Measurements from ENCODE around the gene ZCCHC2. TPM values are rescaled to one million over a fixed set of nuclear protein-coding genes. Genes with fewer than 3 reads are reported as not detected.

The ZCCHC2 gene
- total and polyA plus RNA-seq, 2 of the 13 experiments (the other 11 are each of a cell fraction or from before 2014, with no cell fraction given): 62.5 to 76.1 TPM

DNA sequence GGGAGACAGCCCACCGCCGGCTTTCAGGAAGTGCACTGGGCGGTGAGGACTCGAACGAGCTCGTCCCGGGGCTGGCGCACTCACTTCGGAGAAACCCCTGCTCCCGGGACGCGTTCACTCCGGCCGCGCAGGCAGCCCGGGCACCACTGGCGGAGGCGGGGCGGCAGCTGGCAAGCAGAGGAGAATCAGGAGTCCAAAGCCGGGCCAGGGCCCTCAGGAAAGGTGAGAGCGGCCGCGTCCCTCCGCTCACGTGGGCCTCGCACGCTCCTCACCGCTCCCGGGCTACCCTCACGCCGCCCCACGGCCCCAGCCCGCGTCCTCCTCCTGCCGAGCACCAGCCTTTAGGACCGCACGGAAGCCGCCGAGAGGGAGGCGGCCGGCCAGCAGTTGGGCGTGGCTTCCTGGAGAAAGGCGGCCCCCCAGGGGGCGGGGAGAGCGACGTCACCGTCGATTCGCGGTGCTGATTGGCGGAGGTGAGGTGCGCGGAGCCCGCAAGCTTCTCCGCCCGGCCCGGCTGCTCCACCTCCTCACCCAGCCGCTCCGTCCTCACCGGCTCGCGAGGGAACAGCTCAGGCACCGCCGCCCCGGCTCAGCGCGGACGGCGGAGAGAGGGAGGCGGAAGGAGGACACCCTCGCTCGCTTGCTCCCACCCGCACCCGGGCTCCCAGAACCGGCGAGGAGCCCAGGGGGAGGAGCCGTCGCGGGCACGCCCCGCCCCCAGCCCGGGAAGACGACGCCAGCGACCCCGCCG lies at the start of gene ZCCHC2 (continued):
- TF ChIP-seq, protein P1, sequence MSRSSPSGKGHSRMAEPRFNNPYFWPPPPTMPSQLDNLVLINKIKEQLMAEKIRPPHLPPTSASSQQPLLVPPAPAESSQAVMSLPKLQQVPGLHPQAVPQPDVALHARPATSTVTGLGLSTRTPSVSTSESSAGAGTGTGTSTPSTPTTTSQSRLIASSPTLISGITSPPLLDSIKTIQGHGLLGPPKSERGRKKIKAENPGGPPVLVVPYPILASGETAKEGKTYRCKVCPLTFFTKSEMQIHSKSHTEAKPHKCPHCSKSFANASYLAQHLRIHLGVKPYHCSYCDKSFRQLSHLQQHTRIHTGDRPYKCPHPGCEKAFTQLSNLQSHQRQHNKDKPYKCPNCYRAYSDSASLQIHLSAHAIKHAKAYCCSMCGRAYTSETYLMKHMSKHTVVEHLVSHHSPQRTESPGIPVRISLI (CRISPR knock-in tag; IDR thresholded peaks at IDR 0.05; ENCODE audit: borderline replicate concordance): peak; percentile 51; the same call in 1 of the 2 replicates
- TF ChIP-seq ZNF232 (CRISPR knock-in tag; IDR thresholded peaks at IDR 0.05; ENCODE audit: borderline replicate concordance) (peak; percentile 62; the same call in 1 of the 2 replicates), SOX6 (IDR thresholded peaks at IDR 0.05) (no peak), SOX6 (CRISPR knock-in tag; IDR thresholded peaks at IDR 0.05) (peak; percentile 89), NCOA1 (CRISPR knock-in tag; IDR thresholded peaks at IDR 0.05) (no peak), ZNF556 (CRISPR knock-in tag; IDR thresholded peaks at IDR 0.05; ENCODE audit: borderline replicate concordance) (peak; percentile 87; the same call in 1 of the 2 replicates), ZNF333 (CRISPR knock-in tag; IDR thresholded peaks at IDR 0.05; ENCODE audit: borderline replicate concordance) (peak; percentile 69; the same call in 1 of the 2 replicates), HDAC6 (IDR thresholded peaks at IDR 0.05; ENCODE audit: low read depth, low read length) (no peak), ZNF530 (CRISPR knock-in tag; IDR thresholded peaks at IDR 0.05; ENCODE audit: low read depth) (no peak), PRPF4 (IDR thresholded peaks at IDR 0.05; ENCODE audit: low read depth, low read length, poor library complexity, severe bottlenecking) (no peak)
- TF ChIP-seq, protein P2, sequence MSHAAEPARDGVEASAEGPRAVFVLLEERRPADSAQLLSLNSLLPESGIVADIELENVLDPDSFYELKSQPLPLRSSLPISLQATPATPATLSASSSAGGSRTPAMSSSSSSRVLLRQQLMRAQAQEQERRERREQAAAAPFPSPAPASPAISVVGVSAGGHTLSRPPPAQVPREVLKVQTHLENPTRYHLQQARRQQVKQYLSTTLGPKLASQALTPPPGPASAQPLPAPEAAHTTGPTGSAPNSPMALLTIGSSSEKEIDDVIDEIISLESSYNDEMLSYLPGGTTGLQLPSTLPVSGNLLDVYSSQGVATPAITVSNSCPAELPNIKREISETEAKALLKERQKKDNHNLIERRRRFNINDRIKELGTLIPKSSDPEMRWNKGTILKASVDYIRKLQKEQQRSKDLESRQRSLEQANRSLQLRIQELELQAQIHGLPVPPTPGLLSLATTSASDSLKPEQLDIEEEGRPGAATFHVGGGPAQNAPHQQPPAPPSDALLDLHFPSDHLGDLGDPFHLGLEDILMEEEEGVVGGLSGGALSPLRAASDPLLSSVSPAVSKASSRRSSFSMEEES (CRISPR knock-in tag; IDR thresholded peaks at IDR 0.05): peak; percentile 81
- TF ChIP-seq, protein P3, sequence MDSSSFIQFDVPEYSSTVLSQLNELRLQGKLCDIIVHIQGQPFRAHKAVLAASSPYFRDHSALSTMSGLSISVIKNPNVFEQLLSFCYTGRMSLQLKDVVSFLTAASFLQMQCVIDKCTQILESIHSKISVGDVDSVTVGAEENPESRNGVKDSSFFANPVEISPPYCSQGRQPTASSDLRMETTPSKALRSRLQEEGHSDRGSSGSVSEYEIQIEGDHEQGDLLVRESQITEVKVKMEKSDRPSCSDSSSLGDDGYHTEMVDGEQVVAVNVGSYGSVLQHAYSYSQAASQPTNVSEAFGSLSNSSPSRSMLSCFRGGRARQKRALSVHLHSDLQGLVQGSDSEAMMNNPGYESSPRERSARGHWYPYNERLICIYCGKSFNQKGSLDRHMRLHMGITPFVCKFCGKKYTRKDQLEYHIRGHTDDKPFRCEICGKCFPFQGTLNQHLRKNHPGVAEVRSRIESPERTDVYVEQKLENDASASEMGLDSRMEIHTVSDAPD (CRISPR knock-in tag; IDR thresholded peaks at IDR 0.05): peak; percentile 73; the same call in 1 of the 2 replicates
- TF ChIP-seq, protein P4, sequence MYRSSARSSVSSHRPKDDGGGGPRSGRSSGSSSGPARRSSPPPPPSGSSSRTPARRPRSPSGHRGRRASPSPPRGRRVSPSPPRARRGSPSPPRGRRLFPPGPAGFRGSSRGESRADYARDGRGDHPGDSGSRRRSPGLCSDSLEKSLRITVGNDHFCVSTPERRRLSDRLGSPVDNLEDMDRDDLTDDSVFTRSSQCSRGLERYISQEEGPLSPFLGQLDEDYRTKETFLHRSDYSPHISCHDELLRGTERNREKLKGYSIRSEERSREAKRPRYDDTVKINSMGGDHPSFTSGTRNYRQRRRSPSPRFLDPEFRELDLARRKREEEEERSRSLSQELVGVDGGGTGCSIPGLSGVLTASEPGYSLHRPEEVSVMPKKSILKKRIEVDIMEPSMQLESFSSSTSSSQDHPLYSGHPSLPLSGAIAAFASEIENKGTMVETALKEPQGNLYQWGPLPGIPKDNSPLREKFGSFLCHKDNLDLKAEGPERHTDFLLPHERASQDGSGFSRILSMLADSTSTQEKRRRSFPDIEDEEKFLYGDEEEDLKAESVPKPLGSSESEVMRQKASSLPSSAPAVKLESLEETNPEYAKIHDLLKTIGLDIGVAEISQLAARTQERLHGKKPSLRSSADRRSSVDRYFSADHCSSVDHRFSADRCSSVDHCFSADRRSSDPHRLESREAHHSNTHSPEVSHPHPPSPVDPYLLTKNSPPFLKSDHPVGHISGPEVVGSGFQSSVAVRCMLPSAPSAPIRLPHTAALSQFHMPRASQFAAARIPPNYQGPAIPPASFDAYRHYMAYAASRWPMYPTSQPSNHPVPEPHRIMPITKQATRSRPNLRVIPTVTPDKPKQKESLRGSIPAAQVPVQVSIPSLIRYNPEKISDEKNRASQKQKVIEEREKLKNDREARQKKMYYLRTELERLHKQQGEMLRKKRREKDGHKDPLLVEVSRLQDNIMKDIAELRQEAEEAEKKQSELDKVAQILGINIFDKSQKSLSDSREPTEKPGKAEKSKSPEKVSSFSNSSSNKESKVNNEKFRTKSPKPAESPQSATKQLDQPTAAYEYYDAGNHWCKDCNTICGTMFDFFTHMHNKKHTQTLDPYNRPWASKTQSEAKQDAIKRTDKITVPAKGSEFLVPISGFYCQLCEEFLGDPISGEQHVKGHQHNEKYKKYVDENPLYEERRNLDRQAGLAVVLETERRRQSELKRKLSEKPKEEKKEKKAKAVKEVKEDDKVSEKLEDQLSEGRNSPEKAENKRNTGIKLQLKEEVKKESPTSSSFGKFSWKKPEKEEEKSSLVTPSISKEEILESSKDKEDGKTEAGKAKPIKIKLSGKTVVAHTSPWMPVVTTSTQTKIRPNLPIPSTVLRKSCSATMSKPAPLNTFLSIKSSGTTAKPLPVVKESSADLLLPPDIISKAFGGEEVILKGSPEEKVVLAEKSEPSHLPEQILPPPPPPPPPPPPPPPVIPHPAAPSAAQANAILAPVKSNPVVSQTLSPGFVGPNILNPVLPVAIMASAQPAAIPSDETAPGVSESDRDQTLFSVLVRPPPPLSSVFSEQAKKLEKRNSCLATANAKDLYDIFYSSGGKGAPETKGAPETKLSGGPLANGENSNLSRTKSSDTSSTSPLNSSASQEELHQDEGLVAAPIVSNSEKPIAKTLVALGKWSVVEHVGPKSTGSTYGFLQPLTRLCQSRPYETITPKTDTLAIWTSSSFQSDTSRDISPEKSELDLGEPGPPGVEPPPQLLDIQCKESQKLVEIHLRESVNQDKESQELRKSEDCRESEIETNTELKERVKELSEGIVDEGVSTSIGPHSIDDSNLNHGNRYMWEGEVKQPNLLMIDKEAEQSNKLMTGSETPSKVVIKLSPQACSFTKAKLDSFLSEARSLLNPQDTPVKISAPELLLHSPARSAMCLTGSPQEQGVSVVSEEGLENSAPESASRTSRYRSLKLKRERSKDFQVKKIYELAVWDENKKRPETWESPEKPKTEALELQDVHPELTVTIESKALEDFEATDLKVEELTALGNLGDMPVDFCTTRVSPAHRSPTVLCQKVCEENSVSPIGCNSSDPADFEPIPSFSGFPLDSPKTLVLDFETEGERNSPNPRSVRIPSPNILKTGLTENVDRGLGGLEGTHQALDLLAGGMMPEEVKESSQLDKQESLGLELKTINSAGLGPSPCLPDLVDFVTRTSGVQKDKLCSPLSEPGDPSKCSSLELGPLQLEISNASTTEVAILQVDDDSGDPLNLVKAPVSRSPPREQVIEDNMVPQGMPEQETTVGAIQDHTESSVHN (CRISPR knock-in tag; IDR thresholded peaks at IDR 0.05): peak; percentile 94; the same call in 1 of the 2 replicates
- TF ChIP-seq, protein P5, sequence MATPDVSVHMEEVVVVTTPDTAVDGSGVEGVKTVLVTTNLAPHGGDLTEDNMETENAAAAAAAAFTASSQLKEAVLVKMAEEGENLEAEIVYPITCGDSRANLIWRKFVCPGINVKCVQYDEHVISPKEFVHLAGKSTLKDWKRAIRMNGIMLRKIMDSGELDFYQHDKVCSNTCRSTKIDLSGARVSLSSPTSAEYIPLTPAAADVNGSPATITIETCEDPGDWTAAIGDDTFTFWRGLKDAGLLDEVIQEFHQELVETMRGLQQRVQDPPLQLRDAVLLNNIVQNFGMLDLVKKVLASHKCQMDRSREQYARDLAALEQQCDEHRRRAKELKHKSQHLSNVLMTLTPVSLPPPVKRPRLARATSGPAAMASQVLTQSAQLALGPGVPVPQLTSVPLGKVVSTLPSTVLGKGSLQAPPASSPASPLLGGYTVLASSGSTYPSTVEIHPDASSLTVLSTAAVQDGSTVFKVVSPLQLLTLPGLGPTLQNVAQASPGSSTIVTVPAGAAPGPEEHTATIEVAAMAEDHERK (CRISPR knock-in tag; IDR thresholded peaks at IDR 0.05; ENCODE audit: low read depth): peak; percentile 46; the same call in 1 of the 2 replicates
